ENCODE data around the gene ZNF446.

DNA sequence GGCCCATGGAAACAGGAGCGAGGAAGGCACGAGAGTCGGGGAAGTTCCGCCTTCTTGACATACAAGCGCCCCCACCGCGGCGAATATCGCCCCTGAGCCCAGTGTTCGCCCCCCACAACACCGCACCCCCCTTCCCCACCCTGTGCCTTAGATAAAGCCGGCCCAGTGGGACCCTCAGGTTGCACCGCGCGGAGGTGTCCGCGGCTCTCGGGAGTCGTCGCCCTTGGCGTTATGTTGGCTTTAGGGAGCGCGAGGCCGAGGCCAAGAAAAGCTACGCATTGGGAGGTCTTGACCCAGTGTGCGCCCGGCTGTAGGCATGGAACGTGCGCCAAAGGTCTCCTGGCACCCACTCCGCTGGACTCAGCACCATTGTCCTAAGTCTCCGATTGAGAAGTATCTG, 35.6 kb upstream of the ZNF446 start:
- TF ChIP-seq, protein P1, sequence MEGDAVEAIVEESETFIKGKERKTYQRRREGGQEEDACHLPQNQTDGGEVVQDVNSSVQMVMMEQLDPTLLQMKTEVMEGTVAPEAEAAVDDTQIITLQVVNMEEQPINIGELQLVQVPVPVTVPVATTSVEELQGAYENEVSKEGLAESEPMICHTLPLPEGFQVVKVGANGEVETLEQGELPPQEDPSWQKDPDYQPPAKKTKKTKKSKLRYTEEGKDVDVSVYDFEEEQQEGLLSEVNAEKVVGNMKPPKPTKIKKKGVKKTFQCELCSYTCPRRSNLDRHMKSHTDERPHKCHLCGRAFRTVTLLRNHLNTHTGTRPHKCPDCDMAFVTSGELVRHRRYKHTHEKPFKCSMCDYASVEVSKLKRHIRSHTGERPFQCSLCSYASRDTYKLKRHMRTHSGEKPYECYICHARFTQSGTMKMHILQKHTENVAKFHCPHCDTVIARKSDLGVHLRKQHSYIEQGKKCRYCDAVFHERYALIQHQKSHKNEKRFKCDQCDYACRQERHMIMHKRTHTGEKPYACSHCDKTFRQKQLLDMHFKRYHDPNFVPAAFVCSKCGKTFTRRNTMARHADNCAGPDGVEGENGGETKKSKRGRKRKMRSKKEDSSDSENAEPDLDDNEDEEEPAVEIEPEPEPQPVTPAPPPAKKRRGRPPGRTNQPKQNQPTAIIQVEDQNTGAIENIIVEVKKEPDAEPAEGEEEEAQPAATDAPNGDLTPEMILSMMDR (IDR thresholded peaks at IDR 0.05): no peak
- no peak for TF ChIP-seq POLR2A (IDR thresholded peaks at IDR 0.05)
- no peak for TF ChIP-seq POLR2AphosphoS5 (IDR thresholded peaks at IDR 0.05)
